ENCODE results near the gene IL9R.

DNA sequence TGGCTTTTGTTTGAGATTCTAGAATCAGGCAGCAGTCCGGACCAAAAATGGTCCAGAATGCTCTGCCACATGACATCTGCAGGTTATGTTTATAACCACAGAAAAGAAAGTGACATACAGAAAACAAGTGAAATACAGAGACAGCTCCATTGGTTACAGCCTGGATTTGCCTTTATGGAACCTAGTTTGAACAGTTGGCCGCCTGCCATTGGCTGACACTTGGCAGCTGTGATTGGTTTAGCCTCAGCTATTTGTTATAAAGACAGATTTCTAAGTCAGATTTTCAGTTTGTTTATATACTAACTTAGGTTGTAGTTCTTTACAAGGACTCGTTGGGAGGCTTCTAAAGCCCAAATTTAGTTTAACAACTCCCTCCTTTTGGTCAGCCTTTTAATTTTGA lies 40.8 kb upstream of the IL9R start:
- TF ChIP-seq CTCF (tag by site-specific recombination; IDR thresholded peaks at IDR 0.05) (no peak), ZNF37A (tag by site-specific recombination; IDR thresholded peaks at IDR 0.05) (no peak), KLF1 (tag by site-specific recombination; IDR thresholded peaks at IDR 0.05) (no peak), ZNF558 (tag by site-specific recombination; IDR thresholded peaks at IDR 0.05) (no peak), ZNF302 (tag by site-specific recombination; IDR thresholded peaks at IDR 0.05; ENCODE audit: low read depth) (no peak)
- TF ChIP-seq, protein P1, sequence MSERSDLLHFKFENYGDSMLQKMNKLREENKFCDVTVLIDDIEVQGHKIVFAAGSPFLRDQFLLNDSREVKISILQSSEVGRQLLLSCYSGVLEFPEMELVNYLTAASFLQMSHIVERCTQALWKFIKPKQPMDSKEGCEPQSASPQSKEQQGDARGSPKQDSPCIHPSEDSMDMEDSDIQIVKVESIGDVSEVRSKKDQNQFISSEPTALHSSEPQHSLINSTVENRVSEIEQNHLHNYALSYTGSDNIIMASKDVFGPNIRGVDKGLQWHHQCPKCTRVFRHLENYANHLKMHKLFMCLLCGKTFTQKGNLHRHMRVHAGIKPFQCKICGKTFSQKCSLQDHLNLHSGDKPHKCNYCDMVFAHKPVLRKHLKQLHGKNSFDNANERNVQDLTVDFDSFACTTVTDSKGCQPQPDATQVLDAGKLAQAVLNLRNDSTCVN (tag by site-specific recombination; optimal IDR thresholded peaks at IDR 0.05) = no peak
